ENCODE results near the gene EHMT1.

DNA sequence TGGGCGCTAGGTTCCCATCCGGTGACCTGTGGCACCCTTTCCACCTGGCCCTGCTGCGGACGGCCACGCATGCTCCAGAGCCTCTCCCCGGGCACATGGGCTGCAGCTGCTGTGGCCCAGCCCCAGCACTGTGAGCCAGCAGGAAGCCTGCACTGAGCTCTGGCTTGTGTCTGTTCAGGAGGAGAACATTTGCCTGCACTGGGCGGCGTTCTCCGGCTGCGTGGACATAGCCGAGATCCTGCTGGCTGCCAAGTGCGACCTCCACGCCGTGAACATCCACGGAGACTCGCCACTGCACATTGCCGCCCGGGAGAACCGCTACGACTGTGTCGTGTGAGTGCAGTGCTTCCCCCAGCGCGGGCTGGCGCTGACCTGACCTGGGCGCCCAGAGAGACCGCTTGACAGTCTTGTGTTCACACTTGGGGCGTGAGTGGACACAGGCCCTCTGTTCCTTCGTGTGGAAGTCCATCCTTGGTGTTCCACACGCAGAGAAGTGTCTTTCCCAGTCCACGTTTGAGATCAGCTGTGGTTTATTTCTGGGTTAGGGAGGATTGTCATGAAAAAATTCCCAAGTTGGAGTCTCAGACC, 192.6 kb downstream of the EHMT1 start:
- TF ChIP-seq, protein P1, sequence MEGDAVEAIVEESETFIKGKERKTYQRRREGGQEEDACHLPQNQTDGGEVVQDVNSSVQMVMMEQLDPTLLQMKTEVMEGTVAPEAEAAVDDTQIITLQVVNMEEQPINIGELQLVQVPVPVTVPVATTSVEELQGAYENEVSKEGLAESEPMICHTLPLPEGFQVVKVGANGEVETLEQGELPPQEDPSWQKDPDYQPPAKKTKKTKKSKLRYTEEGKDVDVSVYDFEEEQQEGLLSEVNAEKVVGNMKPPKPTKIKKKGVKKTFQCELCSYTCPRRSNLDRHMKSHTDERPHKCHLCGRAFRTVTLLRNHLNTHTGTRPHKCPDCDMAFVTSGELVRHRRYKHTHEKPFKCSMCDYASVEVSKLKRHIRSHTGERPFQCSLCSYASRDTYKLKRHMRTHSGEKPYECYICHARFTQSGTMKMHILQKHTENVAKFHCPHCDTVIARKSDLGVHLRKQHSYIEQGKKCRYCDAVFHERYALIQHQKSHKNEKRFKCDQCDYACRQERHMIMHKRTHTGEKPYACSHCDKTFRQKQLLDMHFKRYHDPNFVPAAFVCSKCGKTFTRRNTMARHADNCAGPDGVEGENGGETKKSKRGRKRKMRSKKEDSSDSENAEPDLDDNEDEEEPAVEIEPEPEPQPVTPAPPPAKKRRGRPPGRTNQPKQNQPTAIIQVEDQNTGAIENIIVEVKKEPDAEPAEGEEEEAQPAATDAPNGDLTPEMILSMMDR (IDR thresholded peaks at IDR 0.05) = no peak
- TF ChIP-seq POLR2AphosphoS5 (IDR thresholded peaks at IDR 0.05) = no peak
- TF ChIP-seq POLR2A (IDR thresholded peaks at IDR 0.05; ENCODE audit: low read depth) = no peak

All from esophagus muscularis mucosa (tissue), 3 donors.